Endothelial cell of umbilical vein (primary cell): ENCODE measurements around the gene C12orf60. TPM values are rescaled to one million over a fixed set of nuclear protein-coding genes. Genes with fewer than 3 reads are reported as not detected.

Experiments
- BruUV-seq: library from RNA; stranded (reverse); fragments of 400-500 nt; replicated peaks from 2 replicates; lab custom pipeline; 2021; lab: Mats Ljungman, UMichigan
- CTCF ChIA-PET: fragments of 300-600, 350-600 bp; sonication (Branson Sonifier 250); formaldehyde crosslinking; loops from one replicate; lab custom pipeline; 2021; ENCODE audit warnings: antibody characterized with exemption, inconsistent platforms; lab: Charles Lee
- POLR2A ChIA-PET: fragments of 300-600, 350-600 bp; sonication (Branson Sonifier 250); formaldehyde crosslinking; loops from one replicate; lab custom pipeline; 2021; ENCODE audit warnings: antibody characterized with exemption, inconsistent platforms; lab: Charles Lee
- DNase-seq: peaks from one replicate; pipeline ENCODE4 v3.0.0-alpha.2; 2011; ENCODE audit warnings: low read depth, low spot score
- FAIRE-seq: peaks from 2 replicates; lab custom pipeline; 2011; peaks lifted over from hg19 to GRCh38; lab: Jason Lieb, UNC
- H2AFZ ChIP-seq: 2 replicates; pipeline ENCODE4 v1.6.0; 2012; ENCODE audit warnings: low read depth, low read length, control low read depth, inconsistent platforms
- H3K27ac ChIP-seq: 2 replicates; pipeline ENCODE4 v1.5.1; 2011; ENCODE audit warnings: low read depth, mild to moderate bottlenecking, control low read depth, low read length, moderate library complexity; ENCODE audit not compliant: insufficient read depth
- H3K27me3 ChIP-seq, 2 experiments: 2 replicates each; pipeline versions ENCODE4 v1.6.0 to v1.6.1; 2011; ENCODE audit warnings: low read length in 2 of 2, mixed read lengths in 1 of 2; ENCODE audit not compliant: control insufficient read depth in 2 of 2, insufficient read depth in 2 of 2
- H3K36me3 ChIP-seq, 2 experiments: 2 replicates in 1 of 2; 3 replicates in 1 of 2; pipeline ENCODE4 v1.5.1; 2011; ENCODE audit warnings: low read length in 2 of 2, mild to moderate bottlenecking in 1 of 2, moderate library complexity in 1 of 2; ENCODE audit not compliant: control insufficient read depth in 2 of 2, insufficient read depth in 2 of 2; ENCODE audit errors: extremely low read depth in 1 of 2
- H3K4me1 ChIP-seq: 3 replicates; pipeline ENCODE4 v1.5.1; 2011; ENCODE audit warnings: mild to moderate bottlenecking, low read length; ENCODE audit not compliant: control insufficient read depth, insufficient read depth; ENCODE audit errors: extremely low read depth
- H3K4me2 ChIP-seq: 2 replicates; pipeline ENCODE4 v1.6.1; 2011; ENCODE audit warnings: low read length, control low read depth, mixed read lengths; ENCODE audit not compliant: insufficient read depth
- H3K4me3 ChIP-seq, 3 experiments: fragments of 200-600 bp in 1 of 3; sonication (generic), shearing (Covaris generic) in 1 of 3; replicated peaks in 1 of 3; 2 replicates each; pipeline ENCODE4 v1.5.1; 2011 to 2016; ENCODE audit warnings: control low read depth in 3 of 3, low read length in 3 of 3, mild to moderate bottlenecking in 2 of 3, inconsistent platforms in 1 of 3, low read depth in 1 of 3, moderate library complexity in 1 of 3; ENCODE audit not compliant: insufficient read depth in 1 of 3
- H3K79me2 ChIP-seq: 2 replicates; pipeline ENCODE4 v1.6.0; 2012; ENCODE audit warnings: low read length, inconsistent platforms; ENCODE audit not compliant: control insufficient read depth, insufficient read depth
- H3K9ac ChIP-seq: replicated peaks from 2 replicates; pipeline ENCODE3; 2011; ENCODE audit warnings: low read length, control low read depth; ENCODE audit not compliant: insufficient read depth; ENCODE audit errors: extremely low read depth
- H3K9me1 ChIP-seq: replicated peaks from 3 replicates; pipeline ENCODE4 v1.6.0; 2011; ENCODE audit warnings: mild to moderate bottlenecking, low read length; ENCODE audit not compliant: control insufficient read depth, insufficient read depth; ENCODE audit errors: extremely low read depth
- H3K9me3 ChIP-seq: replicated peaks from 2 replicates; pipeline ENCODE4 v1.5.1; 2012; ENCODE audit warnings: low read length, inconsistent platforms; ENCODE audit not compliant: control insufficient read depth, insufficient read depth
- H4K20me1 ChIP-seq: replicated peaks from 2 replicates; pipeline ENCODE3; 2011; ENCODE audit warnings: mild to moderate bottlenecking, low read length; ENCODE audit not compliant: control insufficient read depth, insufficient read depth; ENCODE audit errors: extremely low read depth
- CTCF ChIP-seq, 2 donors: IDR thresholded peaks; 1 replicate in 1 of 2; 2 replicates in 1 of 2; pipeline ENCODE4 v1.5.1; 2011; ENCODE audit warnings: low read length in 2 of 2, mild to moderate bottlenecking in 2 of 2, moderate library complexity in 2 of 2, control low read depth in 1 of 2, inconsistent platforms in 1 of 2, low read depth in 1 of 2; ENCODE audit not compliant: insufficient read depth in 1 of 2; ENCODE audit errors: extremely low read depth in 1 of 2
- EZH2 ChIP-seq: IDR thresholded peaks from 2 replicates; pipeline ENCODE4 v1.6.1; 2012; ENCODE audit warnings: borderline replicate concordance, low read depth, mild to moderate bottlenecking, moderate library complexity, low read length, inconsistent platforms; ENCODE audit not compliant: severe bottlenecking
- FOS ChIP-seq: IDR thresholded peaks from 2 replicates; pipeline ENCODE4 v1.6.1; 2011; ENCODE audit warnings: mild to moderate bottlenecking, low read length, moderate library complexity, borderline replicate concordance; ENCODE audit not compliant: insufficient read depth
- GATA2 ChIP-seq: IDR thresholded peaks from 2 replicates; pipeline ENCODE4 v1.7.0; 2011; ENCODE audit warnings: low read depth, mild to moderate bottlenecking, moderate library complexity, mixed read lengths, low read length; ENCODE audit not compliant: insufficient read length, insufficient read depth
- JUN ChIP-seq: IDR thresholded peaks from 2 replicates; pipeline ENCODE4 v1.6.1; 2011; ENCODE audit warnings: borderline replicate concordance, low read depth; ENCODE audit not compliant: insufficient read length, insufficient read depth
- MAX ChIP-seq: IDR thresholded peaks from 2 replicates; pipeline ENCODE4 v1.6.1; 2011; ENCODE audit not compliant: insufficient read depth, insufficient read length
- POLR2A ChIP-seq: IDR thresholded peaks from 2 replicates; pipeline ENCODE4 v1.6.1; 2012; ENCODE audit warnings: low read depth, mild to moderate bottlenecking, control low read depth, low read length
- dilution Hi-C: fragments of 300-500 bp; cut with MboI; formaldehyde crosslinking; loops from one replicate; pipeline ENCODE4 v1.15.0; 2019; ENCODE audit warnings: low sequenced_read_pairs; ENCODE audit not compliant: extremely low pct_ligation_motif_present
- intact Hi-C: fragments of 100-400 bp; cut with micrococcal nuclease; formaldehyde crosslinking; loops from one replicate; pipeline ENCODE4 v1.10.0; 2022
- polyA plus RNA-seq, 4 experiments: library from polyadenylated mRNA; depleted of rRNA in 3 of 4; stranded (reverse) in 3 of 4; unstranded in 1 of 4; fragments of >200 nt; gene quantifications; 2 replicates each; pipeline versions ENCODE4 v1.2.1 to v1.2.3, GENCODE V29; 2011 to 2012; ENCODE audit warnings: missing spikeins in 1 of 4
- total RNA-seq: library from RNA; stranded (reverse); gene quantifications from 2 replicates; pipeline ENCODE4 v1.2.3, GENCODE V29; 2021

The C12orf60 gene
- total and polyA plus RNA-seq, 2 donors (not counting 3 experiments of a cell fraction or from before 2014, with no cell fraction given): 0.52 to 1.3 TPM

GRCh38 chr12:14828892-14829291, 25.4 kb downstream of the C12orf60 start:
- POLR2A ChIA-PET: no interaction called here

More at GRCh38 chr12:14828892-14829291, 25.4 kb downstream of the C12orf60 start:
- Histone ChIP-seq H3K9ac (no peak overlapping the region), H3K9me1 (peaks cover 2% of the 10 kb centered on the region), H3K27me3 (no peaks in the 10 kb centered on the region), H4K20me1 (no peaks in the 10 kb centered on the region), H3K36me3 (peaks cover 0 to 2% of the 10 kb centered on the region in 2 experiments), H3K79me2 (no peaks in the 10 kb centered on the region), H3K4me2 (no peak overlapping the region), H3K4me1 (peaks cover 3% of the 10 kb centered on the region), H2AFZ (no peak overlapping the region), H3K9me3 (no peaks in the 10 kb centered on the region), H3K27ac (no peak overlapping the region), H3K4me3 (no peak overlapping the region)
- CTCF ChIA-PET: interaction anchor here (0.9 to 1.5 kb wide), 4 partner anchors 17 to 158 kb away, joined by 3 to 4 read pairs (median 3); no protein-coding TSS in a partner anchor
- peak; percentile 39 for DNase-seq
- BruUV-seq: no TSS peak
- dilution Hi-C loops: no loop called here
- FAIRE-seq: no peak
- TF ChIP-seq CTCF (IDR thresholded peaks at IDR 0.05; ENCODE audit: extremely low read depth in 1 of 2, insufficient read depth in 1 of 2, low read depth in 1 of 2, low read length in 2 of 2) (no peak), GATA2 (no peak), POLR2A (no peak), FOS (no peak), JUN (no peak), EZH2 (no peak), MAX (no peak)
- intact Hi-C loops: no loop called here
